HG02973 (cell line): ENCODE data around the gene EPAS1.

Experiments used
- ATAC-seq: cut with Tn5 transposase; IDR thresholded peaks from one replicate; pipeline ENCODE4 v1.9.1; 2021; ENCODE audit warnings: moderate library complexity; ENCODE audit not compliant: unreplicated experiment

EPAS1 gene

GRCh38 chr2:46318579-46319460 is 21.6 kb downstream of the EPAS1 start:
- no peak for ATAC-seq

DNA sequence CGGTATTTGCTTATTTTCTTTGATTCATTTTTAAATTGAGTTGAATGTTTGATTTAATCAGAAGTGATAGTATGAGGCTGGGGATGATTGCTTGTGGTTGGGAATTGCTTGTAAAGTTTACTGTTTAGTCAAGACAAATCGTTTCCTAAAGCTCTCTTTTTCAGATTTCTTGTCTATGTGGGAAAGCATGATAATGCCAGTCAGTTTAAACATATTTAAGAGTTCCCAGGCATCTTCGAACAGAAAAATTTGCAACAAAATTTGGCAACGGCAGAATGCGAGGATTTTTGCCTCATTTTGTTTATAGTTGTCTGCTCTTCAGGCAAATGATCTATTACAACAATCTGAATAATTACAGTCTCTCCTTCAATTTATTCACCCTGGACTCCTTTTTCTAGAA is 22.5 kb downstream of the EPAS1 start:
- no peak for ATAC-seq

- no peak for ATAC-seq
Observed at GRCh38 chr2:46320141-46320567, 22.9 kb downstream of the EPAS1 start.

DNA sequence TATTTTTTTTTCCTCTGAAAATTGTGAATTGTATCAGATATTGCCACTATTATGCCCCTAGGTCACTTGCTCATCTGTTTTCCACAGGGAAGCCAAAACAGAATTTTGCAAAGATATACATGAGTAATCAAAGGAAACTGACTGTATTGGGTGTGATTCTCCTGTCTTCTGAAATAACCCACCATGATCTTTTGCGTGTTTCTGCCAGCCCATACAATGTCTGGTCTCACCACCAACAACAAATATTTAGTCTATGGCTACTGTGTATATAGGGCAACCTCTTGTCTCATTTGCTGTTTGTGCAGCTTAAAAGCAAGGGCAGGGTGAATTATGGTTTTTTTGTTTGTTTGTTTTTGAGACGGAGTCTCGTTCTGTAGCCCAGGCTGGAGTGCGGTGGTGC is 26.5 kb downstream of the EPAS1 start:
- no peak for ATAC-seq

GRCh38 chr2:46325182-46325928 is 28.1 kb downstream of the EPAS1 start:
- ATAC-seq = no peak

DNA sequence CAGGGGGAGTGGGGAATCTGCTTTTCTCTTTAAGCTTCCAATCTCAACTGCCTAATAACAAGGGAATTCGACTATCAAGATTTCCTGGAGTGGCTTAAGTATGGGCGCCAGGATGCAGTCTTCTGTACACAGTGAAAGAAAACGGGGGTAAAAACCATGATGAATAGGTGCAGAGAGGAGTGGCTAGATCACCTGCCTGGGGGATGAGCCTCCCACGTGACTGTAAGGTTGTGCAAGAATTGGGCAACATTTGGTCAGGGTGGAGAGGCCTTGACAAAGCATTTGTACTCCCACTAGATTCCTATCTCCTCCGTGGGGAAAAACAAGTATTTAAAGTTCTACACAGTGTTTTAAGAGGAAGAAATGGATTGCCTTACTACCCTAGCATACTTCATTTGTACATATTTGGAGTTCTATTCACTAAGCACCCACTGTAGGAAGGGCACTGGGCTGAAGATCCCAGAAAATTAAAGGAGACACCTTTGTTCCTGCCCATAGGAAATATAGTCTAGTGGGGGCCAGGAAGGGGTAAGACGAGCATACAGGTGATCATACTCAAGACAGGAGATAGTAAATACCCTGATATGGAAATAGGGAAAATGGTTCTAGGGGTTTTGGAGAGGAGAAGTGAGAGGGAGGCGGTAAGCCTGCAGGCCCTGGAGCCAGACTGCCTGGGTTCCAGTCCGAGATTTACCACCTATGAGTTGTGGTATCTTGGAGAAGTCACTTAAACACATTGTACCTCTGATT is 29.2 kb downstream of the EPAS1 start:
- ATAC-seq = no peak

- ATAC-seq = no peak
Observed at GRCh38 chr2:46327627-46328026, 30.4 kb downstream of the EPAS1 start.

- ATAC-seq = no peak
Observed at GRCh38 chr2:46328291-46328690, 31.1 kb downstream of the EPAS1 start.

DNA sequence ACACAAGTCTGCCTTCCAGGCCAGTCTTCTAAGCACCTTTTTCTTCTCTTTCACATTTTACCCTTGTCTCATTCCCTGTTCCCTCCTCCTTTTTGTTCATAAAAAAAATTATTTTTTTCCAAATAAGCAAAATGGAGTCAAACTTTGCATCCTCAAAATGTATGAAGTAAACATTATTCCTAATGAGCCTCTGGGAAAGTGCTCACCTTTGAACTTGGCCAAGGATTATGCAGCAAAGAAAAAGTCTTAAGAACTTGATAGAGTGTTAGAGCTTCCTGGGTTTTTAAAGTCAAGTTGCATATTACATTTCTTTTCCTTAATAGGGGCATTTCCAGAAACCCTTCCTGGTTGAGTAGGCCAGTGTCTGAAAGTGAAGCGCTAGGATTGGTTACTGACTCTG is 31.6 kb downstream of the EPAS1 start:
- no peak for ATAC-seq

- ATAC-seq = no peak
Observed at GRCh38 chr2:46329340-46329739, 32.1 kb downstream of the EPAS1 start.

DNA sequence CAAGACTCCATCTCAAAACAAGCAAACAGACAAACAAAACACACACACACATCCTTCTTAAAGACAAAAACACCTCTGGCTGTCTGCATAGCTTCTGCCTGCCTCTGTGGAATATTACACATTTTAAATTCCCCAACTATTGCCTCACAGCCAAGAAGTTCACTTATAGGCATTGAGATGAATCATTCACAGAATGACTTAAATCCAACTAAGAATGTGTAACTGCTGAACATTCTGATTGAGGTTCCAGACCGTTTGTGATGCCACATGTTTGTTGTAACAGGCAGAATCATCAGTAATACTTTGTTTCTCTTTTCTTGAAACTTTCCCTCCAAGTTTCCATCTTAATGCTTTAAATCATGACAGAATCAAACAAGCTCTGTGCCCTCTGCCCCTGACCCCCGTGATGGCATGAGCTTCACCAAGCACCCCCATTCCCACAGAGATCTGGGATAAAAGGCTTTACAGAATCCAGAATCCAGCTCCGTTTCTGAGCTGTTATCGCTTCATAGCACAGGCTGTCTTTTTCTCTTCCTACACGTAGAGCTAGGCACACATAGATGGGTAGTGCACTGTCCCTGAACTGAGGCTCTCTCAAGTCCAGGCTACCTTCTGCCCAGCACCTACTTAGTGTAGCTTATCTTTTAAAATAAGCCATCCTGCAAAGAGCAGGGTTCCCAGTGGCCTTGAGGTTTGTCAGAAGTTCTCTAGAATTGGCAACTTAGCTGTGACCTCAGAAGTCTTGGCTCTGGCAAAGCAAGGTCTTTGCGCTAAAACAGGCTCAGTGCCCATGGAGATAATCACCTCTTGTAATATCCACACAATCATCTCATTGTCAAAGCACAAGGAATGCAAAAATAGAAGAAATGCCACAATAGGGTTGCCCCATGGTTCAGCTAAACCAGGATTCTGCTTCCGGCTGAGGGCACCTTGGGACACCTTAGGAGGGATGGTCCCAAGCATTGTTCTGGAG is 32.9 kb downstream of the EPAS1 start:
- ATAC-seq = no peak

DNA sequence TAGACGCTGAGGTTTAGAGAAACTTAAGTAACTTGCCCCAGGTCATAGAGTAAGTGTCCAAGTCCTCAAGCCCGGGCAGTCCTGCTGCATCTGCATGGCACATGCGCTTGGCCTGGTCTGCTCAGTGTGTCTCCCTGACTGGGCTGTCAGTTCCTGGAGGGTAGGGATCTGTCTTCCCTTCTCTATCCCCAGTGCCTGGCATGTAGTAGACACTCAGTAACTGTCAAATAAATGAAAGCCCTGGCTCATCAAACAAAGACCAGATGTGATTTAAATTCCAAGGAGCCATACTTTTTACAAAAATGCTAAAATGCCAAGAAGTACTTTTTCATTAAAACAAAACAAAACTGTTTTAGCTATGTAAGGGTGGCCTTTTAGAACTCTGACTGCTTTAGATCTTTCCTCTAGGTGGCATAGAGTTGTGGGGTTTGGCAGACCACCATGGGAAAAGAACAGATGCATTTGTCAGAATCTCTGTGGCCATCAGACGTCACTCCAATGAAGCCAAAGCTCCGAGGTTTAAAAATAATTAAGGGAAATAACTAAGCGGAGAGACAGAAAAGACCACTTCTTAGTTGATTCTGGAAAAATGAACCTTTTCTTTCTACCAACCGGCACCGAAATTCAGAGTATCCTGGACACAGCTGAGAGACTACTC is 34.0 kb downstream of the EPAS1 start:
- no peak for ATAC-seq

- no peak for ATAC-seq
Observed at GRCh38 chr2:46332686-46333281, 35.6 kb downstream of the EPAS1 start.

DNA sequence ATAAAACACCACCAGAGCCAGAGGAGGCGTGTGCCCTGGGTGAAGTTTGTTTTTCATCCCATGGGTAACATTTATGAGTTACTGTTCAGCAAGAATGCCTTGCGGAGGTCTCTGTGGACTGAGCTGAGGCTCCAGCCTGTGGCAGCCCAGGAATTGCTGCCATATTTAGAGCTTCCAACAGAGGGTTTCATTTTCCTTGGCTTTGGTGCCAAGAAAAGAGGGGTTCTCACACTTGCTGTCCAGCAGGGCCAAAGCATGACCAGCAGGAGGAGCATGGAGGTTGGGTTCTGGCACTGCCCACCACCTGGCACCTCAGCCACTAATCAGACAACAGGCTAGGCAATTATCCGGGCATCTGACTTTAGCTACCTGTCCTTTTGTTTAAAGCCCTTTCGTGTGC is 36.7 kb downstream of the EPAS1 start:
- ATAC-seq = no peak

DNA sequence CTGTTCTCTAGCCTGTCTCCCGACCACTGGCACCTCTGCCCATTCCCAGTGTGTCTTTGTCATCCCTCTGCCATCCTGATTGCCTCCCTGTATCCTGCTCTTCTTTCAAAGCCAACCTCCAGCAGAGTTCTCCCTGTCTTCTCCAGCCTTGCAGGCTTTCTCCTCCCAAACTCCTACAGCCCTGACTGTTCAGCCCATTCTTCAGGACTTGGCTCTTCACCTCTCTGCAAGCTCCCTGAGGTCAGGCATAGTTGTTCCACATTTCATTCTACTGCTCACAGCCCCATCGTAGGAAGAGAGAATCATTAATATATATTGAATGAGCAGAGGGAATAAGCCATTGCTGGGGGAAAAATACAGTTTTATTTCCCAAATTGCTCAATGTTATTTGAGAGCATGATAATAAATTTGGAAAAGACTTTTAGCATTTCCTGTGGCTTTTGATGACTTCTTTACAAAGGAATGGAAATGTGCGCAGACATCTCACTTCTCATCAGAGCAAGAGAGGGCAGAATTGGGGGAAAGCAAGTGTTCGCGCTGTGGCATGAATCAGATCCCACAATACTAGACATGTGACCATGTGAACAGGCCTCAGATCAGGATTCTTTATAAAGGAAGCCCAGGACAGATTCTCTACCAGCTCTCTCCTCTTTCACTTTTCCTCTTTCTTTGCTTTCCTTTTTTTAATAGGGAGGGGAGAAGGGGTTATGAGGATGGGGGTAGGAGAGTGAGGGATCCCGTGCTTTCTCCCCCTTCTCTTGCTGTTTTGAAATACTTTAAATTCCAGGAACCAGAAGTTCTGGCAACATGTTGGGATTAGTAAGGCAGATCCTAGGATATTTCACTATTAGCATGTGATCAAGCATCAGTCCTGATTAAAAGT is 37.4 kb downstream of the EPAS1 start:
- no peak for ATAC-seq

DNA sequence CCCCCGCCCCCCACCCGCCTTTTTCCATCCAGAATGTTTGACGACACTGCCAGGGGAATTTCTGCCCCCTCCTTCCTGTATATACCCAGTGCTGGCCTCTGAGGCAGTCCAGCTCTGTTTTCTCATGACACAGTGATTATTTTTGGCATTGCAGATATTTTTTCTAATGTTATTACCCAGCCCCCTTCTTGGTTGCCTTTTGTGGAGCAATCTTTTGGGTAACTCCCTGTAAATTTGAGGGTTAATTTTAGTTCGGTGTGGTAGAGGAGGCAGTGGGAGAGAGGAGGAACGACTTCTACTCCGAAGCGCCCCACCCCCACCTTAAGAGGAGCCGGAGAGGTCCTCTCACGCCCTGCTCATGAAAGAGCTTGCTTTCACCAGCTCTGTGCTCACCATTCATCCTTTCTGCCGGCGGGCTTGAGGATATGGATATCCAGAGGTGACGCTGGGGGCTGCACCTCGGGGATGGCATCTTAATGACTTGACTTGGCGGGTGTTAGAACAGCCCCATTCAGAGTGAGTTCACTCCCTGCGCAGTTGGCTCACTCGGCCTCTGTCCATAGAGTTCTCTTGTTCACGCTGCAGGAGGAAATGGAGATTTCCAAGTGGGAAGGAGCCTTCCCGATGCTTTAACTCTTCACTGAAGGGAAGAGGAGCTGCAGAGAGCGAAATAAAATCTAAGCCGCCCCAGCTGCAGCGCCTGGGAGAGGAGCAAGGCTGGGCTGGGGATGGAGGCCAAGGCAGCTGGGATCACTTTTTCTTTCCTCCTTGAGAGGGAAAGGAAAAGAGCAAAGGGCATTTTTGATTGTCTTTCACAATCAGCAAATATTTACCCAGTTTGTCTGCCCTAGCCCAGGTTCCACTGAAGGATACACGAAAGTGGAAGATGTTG is 38.4 kb downstream of the EPAS1 start:
- ATAC-seq = no peak

- no peak for ATAC-seq
Observed at GRCh38 chr2:46336283-46336959, 39.2 kb downstream of the EPAS1 start.
